Measurements from ENCODE around the gene DSTYK. TPM values are rescaled to one million over a fixed set of nuclear protein-coding genes. Genes with fewer than 3 reads are reported as not detected.
A peak's percentile ranks its signal among the peaks of the same experiment; 100 is the strongest.

The DSTYK gene
- polyA plus RNA-seq, 1 donor from 2014 or later: 12.1 TPM

- H3K27ac ChIP-seq (ENCODE audit: low read length): peak overlapping the region; percentile 91
- peak overlapping the region; percentile 91 for H3K9ac ChIP-seq (ENCODE audit: low read length)
- no peaks in the 10 kb centered on the region for H3K36me3 ChIP-seq (ENCODE audit: insufficient read depth, low read length)
- H2AFZ ChIP-seq (ENCODE audit: low read depth, low read length): peak overlapping the region; percentile 90
- H3F3A ChIP-seq (ENCODE audit: insufficient read depth, low read length, poor library complexity, severe bottlenecking): no peaks in the 10 kb centered on the region
- peak overlapping the region; percentile 23 for H3K4me2 ChIP-seq (ENCODE audit: low read length)
- H3K79me2 ChIP-seq (replicated peaks; ENCODE audit: insufficient read depth, low read length): peaks cover 16% of the 10 kb centered on the region
- H4K20me1 ChIP-seq (ENCODE audit: insufficient read depth): no peaks in the 10 kb centered on the region
- no peaks in the 10 kb centered on the region for H3K27me3 ChIP-seq (ENCODE audit: insufficient read depth, low read depth, low read length)
- TF ChIP-seq EZH2 (IDR thresholded peaks at IDR 0.05; ENCODE audit: borderline replicate concordance, insufficient read depth, low read length, poor library complexity, severe bottlenecking): no peak
- no peak for TF ChIP-seq CTCF (IDR thresholded peaks at IDR 0.05; ENCODE audit: poor library complexity, severe bottlenecking)
- no peak for TF ChIP-seq MXI1 (conservative IDR thresholded peaks at IDR 0.05; ENCODE audit: poor library complexity, severe bottlenecking)
- no peak for TF ChIP-seq EP300 (conservative IDR thresholded peaks at IDR 0.05; ENCODE audit: poor library complexity, severe bottlenecking)
- H3K9me3 ChIP-seq (ENCODE audit: low read length): no peaks in the 10 kb centered on the region
- H3K9me2 ChIP-seq (ENCODE audit: insufficient read depth, low read length): no peaks in the 10 kb centered on the region
- peak overlapping the region; percentile 100 for H3K4me3 ChIP-seq (ENCODE audit: low read length)
Measured at GRCh38 chr1:205211839-205212536, 486 bp upstream of the DSTYK start.

- H3K9me2 ChIP-seq (ENCODE audit: insufficient read depth, low read length): no peaks in the 10 kb centered on the region
- H3K27me3 ChIP-seq (ENCODE audit: insufficient read depth, low read depth, low read length): no peaks in the 10 kb centered on the region
- no peak for TF ChIP-seq REST (IDR thresholded peaks at IDR 0.05; ENCODE audit: borderline replicate concordance)
- no peaks in the 10 kb centered on the region for H3F3A ChIP-seq (ENCODE audit: insufficient read depth, low read length, poor library complexity, severe bottlenecking)
- H3K9me3 ChIP-seq (ENCODE audit: low read length): no peaks in the 10 kb centered on the region
- H3K9ac ChIP-seq (ENCODE audit: low read length): peak overlapping the region; percentile 91
- H3K36me3 ChIP-seq (ENCODE audit: insufficient read depth, low read length): no peaks in the 10 kb centered on the region
- peak overlapping the region; percentile 65 for H3K4me2 ChIP-seq (ENCODE audit: low read length)
- H3K27ac ChIP-seq (ENCODE audit: low read length): peak overlapping the region; percentile 91
- peaks cover 16% of the 10 kb centered on the region for H3K79me2 ChIP-seq (replicated peaks; ENCODE audit: insufficient read depth, low read length)
- H4K20me1 ChIP-seq (ENCODE audit: insufficient read depth): no peaks in the 10 kb centered on the region
- peak overlapping the region; percentile 100 for H3K4me3 ChIP-seq (ENCODE audit: low read length)
- H2AFZ ChIP-seq (ENCODE audit: low read depth, low read length): peak overlapping the region; percentile 90
Measured at GRCh38 chr1:205210756-205211168, 740 bp downstream of the DSTYK start.

- peak overlapping the region; percentile 12 for H3K4me2 ChIP-seq (ENCODE audit: low read length)
- TF ChIP-seq TAF1 (IDR thresholded peaks at IDR 0.05; ENCODE audit: low read depth): no peak
- TF ChIP-seq EZH2 (IDR thresholded peaks at IDR 0.05; ENCODE audit: borderline replicate concordance, insufficient read depth, low read length, poor library complexity, severe bottlenecking): no peak
- no peak for TF ChIP-seq REST (IDR thresholded peaks at IDR 0.05; ENCODE audit: borderline replicate concordance)
- TF ChIP-seq SMC3 (conservative IDR thresholded peaks at IDR 0.05; ENCODE audit: poor library complexity): no peak
- no peak for TF ChIP-seq RAD21 (conservative IDR thresholded peaks at IDR 0.05)
- H3K79me2 ChIP-seq (replicated peaks; ENCODE audit: insufficient read depth, low read length): peaks cover 22% of the 10 kb centered on the region
Measured at GRCh38 chr1:205208811-205209210, 2.7 kb downstream of the DSTYK start.

More at GRCh38 chr1:205208811-205209210, 2.7 kb downstream of the DSTYK start:
- H2AFZ ChIP-seq (ENCODE audit: low read depth, low read length): no peak overlapping the region
- H3K9me3 ChIP-seq (ENCODE audit: low read length): no peaks in the 10 kb centered on the region
- H3K27ac ChIP-seq (ENCODE audit: low read length): no peak overlapping the region
- no peaks in the 10 kb centered on the region for H4K20me1 ChIP-seq (ENCODE audit: insufficient read depth)
- no peak overlapping the region for H3K9ac ChIP-seq (ENCODE audit: low read length)
- no peaks in the 10 kb centered on the region for H3K9me2 ChIP-seq (ENCODE audit: insufficient read depth, low read length)
- H3K27me3 ChIP-seq (ENCODE audit: insufficient read depth, low read depth, low read length): no peaks in the 10 kb centered on the region
- peak overlapping the region; percentile 30 for H3K4me3 ChIP-seq (ENCODE audit: low read length)
- H3F3A ChIP-seq (ENCODE audit: insufficient read depth, low read length, poor library complexity, severe bottlenecking): no peaks in the 10 kb centered on the region
- no peaks in the 10 kb centered on the region for H3K36me3 ChIP-seq (ENCODE audit: insufficient read depth, low read length)

All from neural cell (in vitro differentiated cells).